ENCODE measurements around the gene FAF2. TPM values are rescaled to one million over a fixed set of nuclear protein-coding genes. Genes with fewer than 3 reads are reported as not detected.

FAF2 gene
- total RNA-seq, 1 donor, result 30.1 TPM

DNA sequence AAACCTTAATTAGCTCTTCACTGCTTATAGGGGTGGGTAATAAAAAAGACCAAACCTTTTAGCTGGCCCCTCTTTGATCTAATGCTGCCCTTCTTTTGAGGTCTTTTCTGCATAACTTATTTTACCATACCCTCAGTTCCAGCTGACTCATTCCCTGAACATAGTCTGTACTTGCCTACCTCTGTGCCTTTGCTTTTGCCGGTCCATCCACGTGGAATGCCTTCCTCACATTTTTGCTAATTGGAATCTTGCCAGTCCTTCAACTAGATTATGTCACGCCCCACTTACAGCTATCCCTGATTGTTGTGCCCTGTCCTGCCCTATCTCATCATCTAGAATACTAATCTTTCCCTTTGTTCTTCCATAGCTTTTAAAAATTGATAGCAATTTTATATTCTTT is 44.2 kb downstream of the FAF2 start:
- Histone ChIP-seq H3K9me3 (ENCODE audit: low read depth, low read length) (no peaks in the 10 kb centered on the region), H3K27me3 (ENCODE audit: insufficient read depth, low read length) (no peaks in the 10 kb centered on the region), H3K4me3 (ENCODE audit: low read length) (no peak overlapping the region), H3K4me1 (ENCODE audit: insufficient read depth, low read length) (peaks cover 5% of the 10 kb centered on the region)

DNA sequence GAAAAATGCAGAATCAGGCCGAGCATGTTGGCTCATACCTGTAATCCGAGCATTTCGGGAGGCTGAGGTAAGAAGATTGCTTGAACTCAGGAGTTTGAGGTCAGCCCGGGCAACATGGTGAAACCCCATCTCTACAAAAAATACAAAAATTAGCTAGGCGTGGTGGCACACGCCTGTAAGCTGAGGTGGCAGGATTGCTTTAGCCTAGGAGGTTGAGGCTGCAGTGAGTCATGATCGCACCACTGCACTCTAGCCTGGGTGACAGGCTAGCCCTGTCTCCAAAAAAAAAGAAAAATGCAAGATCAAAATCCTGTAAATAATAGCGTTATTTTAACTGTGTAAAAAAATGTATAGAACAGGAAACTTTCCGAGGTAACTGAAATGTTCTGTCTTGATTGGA is 49.7 kb downstream of the FAF2 start:
- Histone ChIP-seq H3K4me1 (ENCODE audit: insufficient read depth, low read length) (no peaks in the 10 kb centered on the region), H3K4me3 (ENCODE audit: low read length) (no peak overlapping the region), H3K9me3 (ENCODE audit: low read depth, low read length) (no peaks in the 10 kb centered on the region), H3K27me3 (ENCODE audit: insufficient read depth, low read length) (no peaks in the 10 kb centered on the region)

DNA sequence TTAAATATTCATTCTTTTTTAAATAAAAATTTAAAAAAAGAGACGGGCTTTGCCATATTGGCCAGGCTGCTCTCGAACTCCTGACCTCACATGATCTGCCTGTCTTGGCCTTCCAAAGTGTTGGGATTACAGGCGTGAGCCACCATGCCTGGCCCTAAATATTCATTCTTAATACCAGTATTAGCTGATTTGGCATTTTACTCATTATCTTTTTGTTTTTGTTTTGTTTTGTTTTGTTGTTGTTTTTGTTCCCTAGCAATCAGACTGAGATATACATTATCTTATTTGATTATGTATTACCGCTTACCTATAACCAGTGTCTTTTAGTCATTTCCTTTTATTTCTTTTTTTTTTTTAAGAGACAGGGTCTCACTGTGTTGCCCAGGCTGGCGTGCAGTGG is 51.1 kb downstream of the FAF2 start:
- Histone ChIP-seq H3K4me3 (ENCODE audit: low read length) (no peak overlapping the region), H3K27me3 (ENCODE audit: insufficient read depth, low read length) (no peaks in the 10 kb centered on the region), H3K4me1 (ENCODE audit: insufficient read depth, low read length) (no peaks in the 10 kb centered on the region), H3K9me3 (ENCODE audit: low read depth, low read length) (no peaks in the 10 kb centered on the region)

DNA sequence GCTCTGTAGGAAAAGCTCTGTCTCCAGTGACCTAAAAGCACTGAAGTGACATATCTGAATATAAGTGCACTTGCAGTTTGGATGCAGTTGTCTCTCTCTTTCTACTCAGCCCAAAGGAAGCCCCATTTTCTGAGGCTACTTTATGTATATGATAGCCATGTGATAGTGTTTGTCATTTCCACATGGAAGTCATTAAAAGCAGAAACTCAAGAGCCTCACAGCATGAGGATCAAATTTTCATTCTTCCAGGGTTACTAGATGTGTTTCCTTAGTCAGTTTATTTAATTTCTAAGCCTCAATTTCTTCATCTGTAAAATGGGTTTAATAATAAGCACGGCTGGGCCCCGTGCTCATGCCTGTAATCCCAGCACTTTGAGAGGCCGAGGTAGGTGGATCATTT is 52.3 kb downstream of the FAF2 start:
- no peaks in the 10 kb centered on the region for H3K4me1 ChIP-seq (ENCODE audit: insufficient read depth, low read length)
- no peaks in the 10 kb centered on the region for H3K27me3 ChIP-seq (ENCODE audit: insufficient read depth, low read length)
- no peaks in the 10 kb centered on the region for H3K9me3 ChIP-seq (ENCODE audit: low read depth, low read length)
- H3K4me3 ChIP-seq (ENCODE audit: low read length), result no peak overlapping the region

DNA sequence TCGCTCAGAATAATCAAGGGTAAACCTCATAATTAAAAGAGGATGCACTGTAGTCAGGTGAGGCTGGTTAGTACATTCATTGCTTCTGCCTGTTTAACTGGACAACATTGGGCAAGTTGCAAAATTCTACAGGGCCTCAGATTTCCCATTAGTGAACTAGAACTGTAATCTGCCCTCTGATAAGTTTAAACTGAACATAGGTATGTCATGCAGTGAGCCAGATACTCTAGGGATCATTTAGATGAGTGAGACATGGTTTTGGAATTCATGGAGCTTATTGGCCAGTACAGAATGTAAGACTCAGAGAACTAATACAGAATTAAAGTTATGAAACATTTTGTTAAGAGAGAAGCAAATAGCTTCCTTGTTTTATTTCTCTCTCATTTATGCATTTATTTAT is 53.1 kb downstream of the FAF2 start:
- H3K9me3 ChIP-seq (ENCODE audit: low read depth, low read length), result no peaks in the 10 kb centered on the region
- no peak overlapping the region for H3K4me3 ChIP-seq (ENCODE audit: low read length)
- no peaks in the 10 kb centered on the region for H3K4me1 ChIP-seq (ENCODE audit: insufficient read depth, low read length)
- no peaks in the 10 kb centered on the region for H3K27me3 ChIP-seq (ENCODE audit: insufficient read depth, low read length)

DNA sequence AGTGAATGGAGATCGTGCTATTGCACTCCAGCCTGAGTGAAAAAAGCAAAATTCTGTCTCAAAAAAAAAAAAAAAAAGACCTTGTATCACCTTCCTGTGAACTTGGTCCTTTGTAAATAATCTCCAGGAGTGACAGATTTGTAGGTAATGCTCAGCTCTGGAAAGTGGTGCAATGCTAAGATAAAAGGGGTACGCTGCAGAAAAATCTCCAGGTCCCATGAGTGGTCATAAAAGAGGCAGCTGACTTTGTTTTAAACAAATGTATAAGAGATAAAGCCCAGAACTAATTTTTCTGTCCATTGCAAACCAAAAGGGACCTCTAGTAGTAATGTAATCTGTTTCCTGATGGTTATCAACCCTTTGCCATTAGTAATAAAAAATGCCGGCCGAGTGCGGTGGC is 55.3 kb downstream of the FAF2 start:
- Histone ChIP-seq H3K4me1 (ENCODE audit: insufficient read depth, low read length) (no peaks in the 10 kb centered on the region), H3K27me3 (ENCODE audit: insufficient read depth, low read length) (no peaks in the 10 kb centered on the region), H3K9me3 (ENCODE audit: low read depth, low read length) (no peaks in the 10 kb centered on the region), H3K4me3 (ENCODE audit: low read length) (no peak overlapping the region)

DNA sequence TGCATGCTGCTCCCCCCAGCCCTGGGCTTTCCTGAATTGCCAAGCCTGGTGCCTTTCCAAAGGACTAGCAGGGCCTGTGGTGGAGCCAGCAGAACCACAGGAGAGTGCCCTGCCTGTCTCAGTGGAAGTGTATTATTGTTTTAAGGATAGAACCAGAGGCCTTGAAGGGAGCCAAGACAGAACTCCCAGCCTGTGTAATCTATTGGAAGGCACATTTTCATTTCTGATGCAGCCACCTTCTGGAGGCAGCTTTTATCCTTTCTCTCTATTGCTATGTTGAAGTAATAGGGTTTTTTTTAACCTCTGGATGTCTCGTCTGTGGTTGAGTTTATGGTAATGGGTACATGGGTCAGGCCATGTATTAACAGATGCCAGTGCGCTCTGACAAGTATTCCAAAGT is 59.7 kb downstream of the FAF2 start:
- Histone ChIP-seq H3K27me3 (ENCODE audit: insufficient read depth, low read length) (no peaks in the 10 kb centered on the region), H3K4me1 (ENCODE audit: insufficient read depth, low read length) (no peaks in the 10 kb centered on the region), H3K4me3 (ENCODE audit: low read length) (no peak overlapping the region), H3K9me3 (ENCODE audit: low read depth, low read length) (no peaks in the 10 kb centered on the region)

DNA sequence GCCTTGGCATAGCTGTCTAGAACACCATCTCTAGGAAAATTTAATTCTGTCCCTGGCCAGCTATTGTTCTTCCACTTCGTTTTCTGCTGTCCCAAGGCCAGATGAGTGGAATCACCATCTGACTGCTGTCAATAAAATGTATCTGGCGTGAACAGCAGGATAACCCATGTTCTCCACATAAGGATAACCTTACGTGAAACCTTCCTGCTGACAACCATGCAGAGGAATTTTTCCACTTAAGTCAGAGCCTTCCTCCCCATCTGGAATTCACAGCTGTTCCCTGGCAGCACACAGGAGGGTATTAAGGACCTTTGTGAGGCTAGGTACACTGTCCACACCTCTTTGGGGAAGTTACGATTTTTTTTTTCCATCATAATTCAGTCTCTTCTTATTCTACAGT is 60.4 kb downstream of the FAF2 start:
- Histone ChIP-seq H3K4me1 (ENCODE audit: insufficient read depth, low read length) (no peaks in the 10 kb centered on the region), H3K27me3 (ENCODE audit: insufficient read depth, low read length) (no peaks in the 10 kb centered on the region), H3K4me3 (ENCODE audit: low read length) (no peak overlapping the region), H3K9me3 (ENCODE audit: low read depth, low read length) (no peaks in the 10 kb centered on the region)

DNA sequence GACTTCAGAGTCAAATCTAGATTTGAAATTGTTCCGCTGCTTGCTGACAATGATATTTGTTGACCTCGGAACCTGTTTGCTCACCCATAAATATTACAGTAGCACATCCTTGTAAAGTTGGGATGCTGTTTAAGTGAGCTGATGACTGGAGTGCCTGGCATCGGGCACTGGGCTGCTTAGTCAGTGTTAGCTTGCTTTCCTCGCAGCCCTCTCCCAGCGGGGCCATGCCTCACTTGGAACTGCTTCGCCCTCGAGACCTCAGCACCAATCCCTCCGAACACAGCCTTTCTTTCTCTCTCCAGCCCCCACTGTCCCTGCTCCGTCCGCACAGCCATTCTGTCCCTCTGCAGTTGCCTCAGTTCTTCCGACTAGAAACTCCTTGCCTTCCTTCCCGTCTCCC is 65.6 kb downstream of the FAF2 start:
- Histone ChIP-seq H3K4me3 (ENCODE audit: low read length) (no peak overlapping the region), H3K4me1 (ENCODE audit: insufficient read depth, low read length) (peaks cover 9% of the 10 kb centered on the region), H3K27me3 (ENCODE audit: insufficient read depth, low read length) (no peaks in the 10 kb centered on the region), H3K9me3 (ENCODE audit: low read depth, low read length) (no peaks in the 10 kb centered on the region)

DNA sequence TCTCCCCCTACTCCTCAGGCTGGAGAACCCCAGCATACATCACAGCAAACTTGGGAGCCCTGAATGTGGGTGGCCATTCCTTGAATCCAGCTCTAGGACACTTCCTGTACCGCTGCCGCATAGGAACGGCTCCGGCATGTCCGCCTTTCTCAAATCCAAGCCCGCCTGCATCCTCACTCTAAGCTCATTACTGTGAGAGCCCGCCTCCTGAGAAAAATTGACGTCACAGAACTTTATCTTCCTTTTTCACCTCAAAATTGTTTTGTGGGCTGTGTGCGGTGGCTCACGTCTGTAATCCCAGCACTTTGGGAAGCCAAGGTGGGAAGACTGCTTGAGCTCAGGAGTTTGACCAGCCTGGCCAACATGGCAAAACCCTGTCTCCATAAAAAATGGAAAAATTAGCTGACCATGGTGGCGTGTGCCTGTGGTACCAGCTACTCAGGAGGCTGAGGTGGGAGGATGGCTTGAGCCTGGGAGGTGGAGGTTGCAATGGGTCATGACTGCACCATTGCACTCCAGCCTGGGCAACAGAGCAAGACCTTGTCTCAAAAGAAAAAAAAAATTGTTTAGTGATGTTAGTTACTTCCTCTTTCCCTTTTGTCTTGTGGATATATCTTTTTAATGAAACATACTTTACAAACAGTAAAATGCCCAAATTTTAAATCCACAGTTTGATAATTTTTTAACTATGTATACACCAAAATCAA is 66.2 kb downstream of the FAF2 start:
- H3K27me3 ChIP-seq (ENCODE audit: insufficient read depth, low read length), result no peaks in the 10 kb centered on the region
- H3K4me1 ChIP-seq (ENCODE audit: insufficient read depth, low read length), result peaks cover 9% of the 10 kb centered on the region
- H3K4me3 ChIP-seq (ENCODE audit: low read length), result no peak overlapping the region
- no peaks in the 10 kb centered on the region for H3K9me3 ChIP-seq (ENCODE audit: low read depth, low read length)

DNA sequence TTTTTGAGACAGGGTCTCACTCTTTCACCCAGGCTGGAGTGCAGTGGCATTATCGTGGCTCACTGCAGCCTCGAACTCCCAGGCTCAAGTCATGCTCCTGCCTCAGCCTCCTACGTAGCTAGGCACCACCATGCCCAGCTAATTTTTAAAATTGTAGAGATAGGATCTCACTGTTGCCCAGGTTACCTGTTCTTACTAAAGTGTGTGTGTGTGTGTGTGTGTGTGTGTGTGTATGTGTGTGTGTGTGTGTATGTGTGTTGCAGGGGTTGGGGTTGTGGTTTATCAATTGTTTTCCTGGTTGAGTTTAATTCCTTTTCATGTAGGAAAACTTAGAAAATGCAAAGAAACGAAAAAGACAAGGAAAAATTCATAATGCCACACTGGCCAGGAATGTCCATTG is 67.2 kb downstream of the FAF2 start:
- no peaks in the 10 kb centered on the region for H3K9me3 ChIP-seq (ENCODE audit: low read depth, low read length)
- H3K27me3 ChIP-seq (ENCODE audit: insufficient read depth, low read length), result no peaks in the 10 kb centered on the region
- H3K4me3 ChIP-seq (ENCODE audit: low read length), result no peak overlapping the region
- H3K4me1 ChIP-seq (ENCODE audit: insufficient read depth, low read length), result peaks cover 9% of the 10 kb centered on the region

DNA sequence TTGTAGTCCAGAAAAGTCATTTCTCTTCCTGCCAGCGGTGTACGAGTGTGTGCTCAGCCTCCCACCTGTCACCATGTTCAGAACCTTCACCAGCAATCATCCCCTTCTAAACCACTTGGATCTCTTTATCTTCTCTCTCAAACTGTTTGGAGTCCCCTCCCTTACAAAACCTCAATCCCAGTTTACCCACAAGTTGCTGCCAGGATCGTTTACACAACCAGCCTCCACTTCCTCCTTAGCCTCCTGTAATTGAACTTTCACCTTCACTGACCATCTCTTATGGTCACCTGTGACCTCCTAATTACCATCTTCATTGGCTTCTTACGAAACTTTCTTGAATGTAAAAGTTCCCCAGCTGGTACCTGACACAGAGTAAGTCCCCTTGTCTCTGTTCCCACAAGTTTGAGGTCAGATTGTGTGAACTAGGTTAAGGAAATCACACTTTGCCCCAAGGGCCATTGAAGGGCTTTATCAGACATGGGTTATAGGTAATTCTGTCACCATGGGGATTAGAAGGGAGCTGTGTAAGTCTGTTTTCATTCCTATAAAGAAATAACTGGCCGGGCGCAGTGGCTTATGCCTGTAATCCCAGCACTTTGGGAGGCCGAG is 69.0 kb downstream of the FAF2 start:
- H3K27me3 ChIP-seq (ENCODE audit: insufficient read depth, low read length), result no peaks in the 10 kb centered on the region
- H3K4me3 ChIP-seq (ENCODE audit: low read length), result no peak overlapping the region
- peaks cover 9% of the 10 kb centered on the region for H3K4me1 ChIP-seq (ENCODE audit: insufficient read depth, low read length)
- H3K9me3 ChIP-seq (ENCODE audit: low read depth, low read length), result no peaks in the 10 kb centered on the region

DNA sequence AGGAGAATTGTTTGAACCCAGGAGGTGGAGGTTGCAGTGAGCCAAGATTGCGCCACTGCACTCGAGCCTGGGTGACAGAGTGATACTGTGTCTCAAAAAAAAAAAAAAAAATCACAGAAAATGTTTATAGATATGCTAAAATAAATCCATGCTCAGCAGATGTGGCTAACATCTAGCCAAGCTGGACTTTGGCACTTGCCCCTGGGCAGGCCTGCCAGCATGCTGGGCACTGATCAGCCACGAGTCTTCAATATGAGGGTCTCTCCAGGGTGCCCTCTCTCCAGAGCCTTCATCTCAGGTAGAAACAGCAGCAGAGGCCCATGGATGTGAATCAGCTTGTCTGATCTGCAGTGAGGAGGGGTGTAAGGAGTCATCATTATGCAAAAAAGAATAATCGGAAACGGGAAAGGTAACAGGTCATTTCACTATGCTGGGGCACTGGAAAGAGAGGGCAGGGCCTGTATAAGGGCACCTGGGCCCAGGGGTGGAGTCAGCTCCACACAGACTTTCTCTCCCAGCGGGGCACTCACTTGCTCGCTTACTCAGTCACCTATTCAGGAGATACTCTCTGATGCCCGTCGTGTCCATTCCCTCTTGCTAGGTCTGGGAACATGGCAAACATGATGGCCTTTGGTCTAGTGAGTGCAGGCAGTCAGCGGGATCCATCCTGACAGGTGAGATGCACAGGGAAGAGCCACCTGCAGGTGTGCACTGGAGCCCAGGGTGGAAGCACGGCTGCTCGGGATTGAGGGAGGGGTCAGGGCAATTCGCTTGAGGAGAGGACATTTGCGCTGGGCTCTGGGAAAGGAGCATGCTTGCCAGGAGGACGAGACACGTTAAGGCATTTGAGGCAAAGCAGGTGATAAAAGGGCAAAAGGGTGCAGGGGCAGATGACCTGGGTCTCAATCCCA is 71.9 kb downstream of the FAF2 start:
- Histone ChIP-seq H3K9me3 (ENCODE audit: low read depth, low read length) (no peaks in the 10 kb centered on the region), H3K4me3 (ENCODE audit: low read length) (no peak overlapping the region), H3K4me1 (ENCODE audit: insufficient read depth, low read length) (peaks cover 9% of the 10 kb centered on the region), H3K27me3 (ENCODE audit: insufficient read depth, low read length) (no peaks in the 10 kb centered on the region)

DNA sequence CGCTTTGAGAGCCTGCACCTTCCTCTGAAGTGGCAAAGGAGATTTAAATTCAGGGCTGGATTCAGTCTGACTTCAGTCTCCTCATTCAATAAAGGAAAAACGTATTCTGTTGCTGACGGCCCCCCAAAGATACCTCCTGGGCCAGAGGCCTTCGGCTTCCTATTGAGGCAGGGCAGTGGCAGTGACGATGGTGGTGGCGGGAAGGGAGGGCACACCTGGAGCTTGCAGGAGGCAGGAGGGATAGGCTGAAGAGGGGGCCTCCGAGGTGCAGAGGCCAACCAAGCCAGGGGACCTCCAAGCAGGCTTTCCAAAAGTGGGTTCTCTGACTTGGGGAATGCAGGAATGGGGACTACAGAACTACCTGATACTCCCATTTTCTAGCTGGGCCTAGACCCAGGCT is 73.1 kb downstream of the FAF2 start:
- peaks cover 5% of the 10 kb centered on the region for H3K4me1 ChIP-seq (ENCODE audit: insufficient read depth, low read length)
- no peaks in the 10 kb centered on the region for H3K9me3 ChIP-seq (ENCODE audit: low read depth, low read length)
- H3K4me3 ChIP-seq (ENCODE audit: low read length), result no peak overlapping the region
- no peaks in the 10 kb centered on the region for H3K27me3 ChIP-seq (ENCODE audit: insufficient read depth, low read length)

DNA sequence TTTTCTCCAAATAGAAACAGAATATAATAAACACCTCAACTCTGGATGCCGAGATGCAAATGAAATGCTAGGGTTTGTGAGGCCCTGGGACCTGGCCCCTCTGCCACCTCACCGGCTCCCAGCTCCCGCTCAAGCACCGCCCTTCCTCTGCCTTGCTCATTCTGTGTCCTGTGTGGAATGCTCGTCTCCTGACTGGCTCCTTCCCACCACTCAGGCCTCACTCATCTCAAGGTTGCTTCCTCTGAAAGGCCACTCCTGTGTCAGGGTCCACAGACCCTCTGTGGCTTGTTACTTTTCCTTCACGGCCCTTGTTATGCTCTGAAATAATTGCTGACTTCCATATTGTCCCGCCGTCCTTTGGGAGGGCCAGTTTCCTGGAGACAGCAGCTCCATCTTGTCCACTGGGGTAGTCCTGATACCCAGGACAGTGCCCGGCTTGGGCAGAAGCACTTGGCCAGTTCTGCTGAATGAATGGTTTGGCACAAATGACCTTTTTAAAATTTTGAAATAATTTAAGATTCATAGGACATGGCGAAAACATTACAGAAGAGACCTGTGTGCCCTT is 73.6 kb downstream of the FAF2 start:
- no peaks in the 10 kb centered on the region for H3K27me3 ChIP-seq (ENCODE audit: insufficient read depth, low read length)
- H3K9me3 ChIP-seq (ENCODE audit: low read depth, low read length), result no peaks in the 10 kb centered on the region

More for the DNA sequence above, 73.6 kb downstream of the FAF2 start:
- H3K4me1 ChIP-seq (ENCODE audit: insufficient read depth, low read length), result peaks cover 5% of the 10 kb centered on the region
- no peak overlapping the region for H3K4me3 ChIP-seq (ENCODE audit: low read length)
